HG03439 (cell line): ENCODE data around the gene KCTD17.

Experiments
- ATAC-seq: cut with Tn5 transposase; IDR thresholded peaks from one replicate; pipeline ENCODE4 v1.9.1; 2021; ENCODE audit warnings: mild to moderate bottlenecking, moderate library complexity; ENCODE audit not compliant: unreplicated experiment

KCTD17 gene

DNA sequence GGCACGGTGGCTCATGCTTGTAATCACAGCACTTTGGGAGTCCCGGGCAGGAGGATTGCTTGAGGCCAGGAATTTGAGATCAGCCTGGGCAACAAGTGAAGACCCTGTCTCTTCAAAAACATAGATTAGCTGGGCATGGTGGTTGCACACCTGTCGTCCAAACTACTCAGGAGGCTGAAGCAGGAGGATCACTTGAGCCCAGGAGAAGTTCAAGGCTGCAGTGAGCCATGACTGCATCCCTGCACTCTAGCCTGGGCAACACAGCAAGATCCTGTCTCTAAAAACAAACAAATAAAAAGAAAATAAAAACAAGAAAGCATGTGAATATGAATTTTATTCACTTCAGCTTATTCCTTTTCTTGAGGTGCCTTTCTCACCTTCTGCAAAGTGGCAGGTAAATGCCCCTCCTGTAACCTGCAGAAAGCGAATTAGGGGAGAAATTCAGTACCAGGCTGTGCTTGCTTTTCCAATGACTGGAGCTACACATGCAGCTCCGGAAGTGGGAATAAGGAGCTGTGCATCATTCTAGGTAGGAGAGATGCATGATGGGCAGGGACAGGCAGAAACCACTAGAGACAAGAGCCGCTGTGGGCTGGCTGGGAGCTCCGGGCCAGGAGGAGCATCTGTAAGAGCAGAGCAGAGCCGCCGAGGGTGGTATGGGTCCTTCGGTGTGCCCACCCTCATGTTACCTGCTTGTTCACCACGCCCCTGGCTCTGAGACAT lies 14.7 kb upstream of the KCTD17 start:
- ATAC-seq: no peak

DNA sequence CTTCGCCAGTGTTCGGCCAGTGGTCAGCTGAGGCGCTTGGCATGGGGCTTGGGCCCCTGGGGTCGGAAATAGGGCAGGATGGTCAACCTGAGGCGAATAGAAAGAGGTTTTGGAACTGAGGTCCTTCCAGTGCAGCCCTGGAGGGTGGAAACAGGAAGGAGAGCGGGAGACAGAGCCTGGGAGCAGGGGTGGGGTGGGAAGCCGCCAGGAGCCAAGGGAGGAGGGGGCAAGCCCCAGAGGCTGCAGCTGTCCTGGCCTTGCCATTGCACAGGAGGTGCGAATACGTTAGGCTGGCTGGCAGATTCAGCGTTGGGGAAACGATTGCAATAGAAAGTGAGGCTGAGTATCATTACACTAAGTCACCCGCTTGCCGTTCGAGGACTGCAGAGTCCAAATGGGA lies 13.9 kb upstream of the KCTD17 start:
- ATAC-seq: no peak

DNA sequence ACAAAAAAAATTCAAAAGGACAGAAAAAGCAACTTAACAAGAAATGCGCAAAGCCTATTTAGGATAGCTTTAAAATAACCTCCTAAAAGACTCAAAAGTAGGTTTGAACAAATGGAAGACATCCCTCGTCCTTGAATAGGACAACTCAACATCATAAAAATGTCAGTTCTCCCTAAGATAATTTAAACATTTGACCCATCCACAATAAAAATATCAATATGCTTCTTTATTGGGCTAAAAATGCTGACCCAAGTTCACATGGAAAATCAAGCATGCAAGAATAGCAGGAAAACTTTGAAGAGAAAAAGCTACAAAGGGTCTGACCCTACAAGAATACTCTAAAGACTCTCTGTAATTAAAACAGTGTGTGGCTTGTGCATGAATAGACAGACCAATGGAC lies 12.1 kb upstream of the KCTD17 start:
- no peak for ATAC-seq

DNA sequence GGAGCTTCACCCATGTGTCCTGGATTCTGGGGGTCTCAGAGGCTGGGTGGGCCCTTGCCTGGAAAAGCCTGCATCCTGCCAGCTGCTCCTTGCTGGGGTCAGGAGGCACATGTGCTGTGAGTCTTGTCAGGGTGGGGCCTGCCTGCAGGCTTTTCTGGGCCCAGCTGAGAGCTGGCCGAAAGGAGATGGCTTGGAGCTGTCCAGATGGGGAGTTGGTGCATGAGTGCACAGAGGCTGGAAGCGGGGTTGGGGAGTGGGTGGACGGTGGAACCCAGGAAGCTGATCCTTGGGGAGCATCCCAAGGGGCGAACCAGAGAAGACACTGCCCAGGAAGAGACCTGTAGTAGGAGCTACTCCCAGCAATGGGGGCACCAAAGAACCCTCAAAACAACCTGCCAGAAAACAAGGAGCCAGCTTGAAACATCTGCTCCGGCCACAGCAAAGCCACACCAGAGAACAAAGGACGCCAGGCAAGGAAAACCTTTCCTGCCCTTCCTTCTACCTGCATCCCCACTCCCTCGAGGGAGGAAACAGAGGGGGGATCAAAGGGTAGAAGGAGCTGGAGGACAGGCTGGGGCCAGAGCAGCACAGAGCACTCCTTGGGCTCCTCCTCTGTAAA lies 8.2 kb upstream of the KCTD17 start:
- no peak for ATAC-seq

DNA sequence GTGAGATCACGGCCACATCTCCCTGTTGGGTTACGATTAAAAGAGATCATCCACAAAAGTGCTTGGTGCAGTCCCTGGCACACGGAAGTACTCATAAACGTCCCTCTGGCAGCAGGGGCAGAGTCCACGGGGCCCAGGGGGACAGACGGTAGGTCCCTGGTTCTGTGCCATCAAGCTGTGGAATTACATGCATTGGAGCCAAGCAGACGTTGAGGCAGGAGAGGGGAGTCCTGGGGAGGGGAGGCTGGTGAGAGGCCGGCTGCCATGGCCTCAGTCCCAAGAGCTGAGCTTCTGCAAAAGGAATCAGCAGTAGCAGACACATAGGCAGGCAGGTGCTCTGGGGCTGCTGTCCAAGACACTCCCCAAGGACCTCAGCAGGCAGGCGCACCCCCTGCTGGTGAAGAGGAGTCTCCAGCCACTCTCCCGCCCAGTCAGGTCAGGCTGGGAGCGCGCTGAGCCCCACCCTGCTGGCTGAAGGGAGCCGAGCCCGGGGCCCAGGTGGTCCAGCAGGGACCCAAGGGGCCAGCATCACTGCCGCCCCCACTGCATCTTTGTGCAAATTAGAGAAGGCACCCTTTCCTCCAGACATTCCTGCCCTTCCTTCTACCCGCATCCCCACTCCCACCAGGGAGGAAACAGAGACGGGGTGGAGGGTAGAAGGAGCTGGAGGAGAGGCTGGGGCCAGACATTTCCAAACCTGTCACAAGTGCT lies 7.6 kb upstream of the KCTD17 start:
- peak; percentile 53 for ATAC-seq

DNA sequence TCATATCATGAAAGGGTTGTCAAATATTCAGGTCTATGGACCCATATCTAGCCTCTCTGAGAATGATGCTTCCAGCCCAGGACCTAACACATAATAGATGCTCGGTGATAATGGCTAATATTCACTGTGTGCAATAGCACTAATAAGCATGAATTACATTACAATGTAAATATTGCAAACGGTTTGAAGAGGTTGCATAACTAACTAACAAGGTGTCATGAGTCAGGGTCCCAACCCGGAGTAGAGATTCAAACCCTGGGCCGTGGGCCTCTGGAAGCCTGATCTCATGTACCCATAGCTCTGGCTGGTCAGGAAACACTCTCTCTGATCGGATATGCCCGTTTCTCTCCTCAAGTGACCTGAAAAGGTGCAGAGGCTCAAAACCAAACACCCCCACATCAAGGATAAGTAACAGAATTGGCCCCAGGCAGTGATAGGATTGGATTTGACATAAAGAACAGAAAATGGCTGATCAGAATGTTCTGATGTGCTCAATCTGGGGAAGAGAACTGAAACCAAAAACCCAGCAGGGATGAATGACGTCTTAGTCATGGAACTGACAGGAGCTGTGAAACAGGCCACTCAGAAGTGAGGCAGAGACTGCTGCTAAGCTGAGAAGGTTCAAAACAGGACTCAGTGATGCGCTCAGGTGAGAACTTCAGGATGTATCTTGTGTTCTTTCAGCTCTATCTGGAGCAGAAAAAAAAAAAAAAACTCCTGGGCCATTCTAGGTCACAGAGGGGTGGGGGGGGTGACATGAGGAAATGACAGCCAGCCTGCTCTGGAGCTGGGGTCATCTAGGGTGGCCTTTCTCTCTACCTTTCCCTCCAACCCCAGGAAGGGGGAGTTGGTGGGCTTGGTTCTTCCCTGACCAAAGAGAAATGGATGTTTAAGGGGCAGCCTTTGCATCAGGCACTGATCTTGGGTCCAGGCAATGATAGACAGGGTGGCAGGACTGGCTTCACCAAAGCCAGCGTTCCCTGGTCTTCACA lies 6.6 kb upstream of the KCTD17 start:
- ATAC-seq: no peak

DNA sequence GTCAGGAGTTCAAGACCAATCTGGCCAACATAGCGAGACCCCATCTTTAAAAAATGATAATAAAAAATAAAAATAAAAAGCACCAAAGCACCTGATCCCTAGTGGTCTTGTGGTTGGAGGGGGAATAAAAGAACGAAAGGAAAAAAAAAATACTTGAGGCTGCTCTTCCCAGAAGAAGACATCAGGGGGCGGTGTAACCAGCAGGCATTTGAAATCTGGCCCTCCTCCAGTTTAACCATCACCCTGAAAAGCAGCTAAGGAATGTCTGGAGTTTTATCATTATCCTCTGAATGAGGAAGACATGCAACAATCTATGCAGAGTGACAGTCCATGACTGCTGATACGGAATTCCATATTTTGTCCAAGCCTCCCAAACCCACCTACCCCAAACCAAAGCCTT lies 5.6 kb upstream of the KCTD17 start:
- ATAC-seq: no peak

DNA sequence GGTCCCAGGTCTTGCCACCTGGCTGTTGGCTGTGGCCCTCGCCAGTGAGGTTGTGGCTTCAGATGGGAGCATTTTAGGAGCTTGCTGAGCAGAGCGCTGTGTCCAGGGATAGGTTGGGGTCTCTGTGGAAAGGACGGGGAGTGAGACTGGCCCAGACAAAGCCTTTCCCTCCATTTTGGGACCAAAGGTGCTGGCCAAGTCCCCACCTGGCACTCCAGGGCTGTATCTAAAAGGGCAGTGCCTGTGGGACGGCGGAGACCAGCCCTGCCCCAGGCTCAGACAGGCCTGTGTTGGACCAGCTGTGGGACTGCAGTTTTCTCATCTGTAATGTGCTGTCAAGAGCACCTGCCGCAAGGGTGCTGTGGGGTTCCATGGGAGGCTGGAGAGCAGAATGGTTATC lies 5.0 kb upstream of the KCTD17 start:
- ATAC-seq: no peak

DNA sequence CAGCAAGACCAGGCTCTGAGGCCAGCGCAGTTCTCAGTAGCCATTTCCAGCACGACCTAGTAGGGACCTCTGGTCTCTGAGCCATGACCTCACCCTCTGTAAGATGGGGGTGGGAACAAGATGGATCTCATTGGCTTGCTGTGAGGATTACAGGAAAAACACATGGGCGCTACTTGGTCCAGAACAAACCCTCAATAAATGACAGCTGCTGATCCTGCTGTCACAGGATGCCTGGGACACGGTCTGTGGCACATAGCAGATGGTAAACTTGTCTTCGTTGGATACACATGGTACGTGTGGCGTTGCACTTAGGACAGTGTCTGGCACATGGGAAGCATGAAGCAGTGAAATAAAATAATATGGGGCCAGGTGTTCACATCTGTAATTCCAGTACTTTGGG lies 4.5 kb upstream of the KCTD17 start:
- no peak for ATAC-seq

DNA sequence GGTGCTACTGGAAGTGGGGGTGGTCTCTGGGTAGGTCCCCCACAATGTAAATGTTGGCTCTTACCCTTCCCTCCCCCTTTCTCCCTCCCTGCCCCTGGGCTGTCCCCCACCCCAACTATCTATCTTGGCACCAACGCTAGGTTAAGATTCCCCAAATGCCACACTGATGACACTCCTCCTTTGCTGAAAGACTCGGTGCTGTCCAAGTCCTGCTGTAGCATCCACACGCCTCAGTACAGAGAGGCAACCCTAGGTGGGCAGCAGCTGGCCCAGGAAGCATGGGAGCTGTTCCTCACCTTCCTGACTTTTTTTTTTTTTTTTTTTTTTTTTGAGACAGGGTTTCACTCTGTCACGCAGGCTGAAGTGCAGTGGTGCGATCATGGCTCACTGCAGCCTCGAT lies 3.4 kb upstream of the KCTD17 start:
- ATAC-seq: no peak

DNA sequence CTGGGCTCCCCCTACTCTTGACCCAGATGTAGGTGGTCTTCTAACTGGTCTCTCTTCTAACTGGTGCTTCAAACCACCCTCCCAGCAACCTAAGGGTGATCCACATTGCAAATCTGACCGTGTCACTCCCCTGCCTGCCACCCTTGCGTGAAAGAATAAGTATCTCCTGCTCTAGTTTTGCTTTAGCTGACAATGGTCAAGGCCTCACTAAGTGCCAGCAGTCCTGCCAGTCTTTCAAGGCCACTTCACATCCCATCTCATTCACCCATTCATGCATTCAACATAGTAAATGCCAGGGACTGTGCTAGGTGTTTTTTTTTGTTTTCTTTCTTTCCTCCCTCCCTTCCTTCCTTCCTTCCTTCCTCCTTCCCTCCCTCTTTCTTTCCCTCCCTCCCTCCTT lies 2.3 kb upstream of the KCTD17 start:
- no peak for ATAC-seq

DNA sequence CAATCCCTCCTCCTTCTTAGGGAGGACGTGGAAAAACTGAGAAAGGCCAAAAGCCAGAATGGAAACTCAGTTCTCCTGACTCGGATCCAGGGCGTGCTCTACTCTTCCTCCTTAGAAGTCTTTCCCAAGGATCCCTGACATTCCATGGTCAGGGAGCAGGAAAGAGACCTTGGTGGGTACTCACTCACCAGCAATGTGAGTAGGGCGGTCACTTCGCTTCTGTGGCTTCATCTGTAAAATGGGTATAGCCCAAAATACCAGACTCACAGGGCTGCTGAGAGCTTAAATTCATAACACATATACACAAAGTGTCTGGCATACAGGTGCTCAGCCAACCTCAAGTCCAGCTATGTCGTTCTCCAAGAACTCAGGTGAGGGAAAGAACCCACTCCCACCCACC lies 629 bp upstream of the KCTD17 start:
- no peak for ATAC-seq

DNA sequence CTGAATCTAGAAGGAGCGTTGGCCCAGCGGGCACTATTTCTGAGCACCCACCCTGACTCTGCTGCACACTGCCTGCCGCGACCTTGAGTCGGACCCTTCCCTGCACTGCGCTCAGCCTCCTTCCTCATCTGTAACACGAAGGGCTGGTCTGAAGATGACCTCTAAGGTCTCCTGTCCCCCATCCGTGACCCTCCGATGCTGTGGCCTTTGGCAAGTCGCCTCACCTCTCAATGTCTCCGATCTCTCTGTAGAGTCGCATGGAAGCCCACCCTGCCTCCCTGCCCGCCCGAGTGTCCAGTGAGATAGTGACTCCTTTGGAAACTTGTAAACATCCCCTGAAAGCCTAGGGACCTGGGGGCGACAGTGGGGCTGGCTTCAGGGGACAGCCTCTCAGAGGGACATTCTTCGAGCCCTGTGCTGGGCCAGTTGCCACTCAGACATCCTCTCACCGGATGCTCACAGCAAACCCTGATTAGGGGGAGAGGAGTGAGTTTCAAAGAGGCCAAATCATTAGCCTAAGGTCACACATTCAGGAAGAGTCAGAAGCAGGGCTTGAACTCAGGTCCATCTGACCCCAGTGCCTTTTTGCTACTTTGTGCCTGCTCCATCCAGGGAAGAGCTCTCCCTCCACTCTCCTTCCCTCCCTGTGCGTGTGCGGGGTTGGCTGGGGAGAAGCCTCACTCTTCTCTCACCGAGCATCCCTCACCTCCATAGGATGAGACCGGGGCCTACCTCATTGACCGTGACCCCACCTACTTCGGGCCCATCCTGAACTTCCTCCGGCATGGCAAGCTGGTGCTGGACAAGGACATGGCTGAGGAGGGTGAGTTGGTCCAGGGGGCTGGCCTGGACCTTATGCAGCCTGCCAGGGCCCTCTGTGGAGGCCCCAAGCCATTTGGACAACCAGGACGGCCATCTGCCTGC lies 1.1 kb downstream of the KCTD17 start:
- no peak for ATAC-seq

DNA sequence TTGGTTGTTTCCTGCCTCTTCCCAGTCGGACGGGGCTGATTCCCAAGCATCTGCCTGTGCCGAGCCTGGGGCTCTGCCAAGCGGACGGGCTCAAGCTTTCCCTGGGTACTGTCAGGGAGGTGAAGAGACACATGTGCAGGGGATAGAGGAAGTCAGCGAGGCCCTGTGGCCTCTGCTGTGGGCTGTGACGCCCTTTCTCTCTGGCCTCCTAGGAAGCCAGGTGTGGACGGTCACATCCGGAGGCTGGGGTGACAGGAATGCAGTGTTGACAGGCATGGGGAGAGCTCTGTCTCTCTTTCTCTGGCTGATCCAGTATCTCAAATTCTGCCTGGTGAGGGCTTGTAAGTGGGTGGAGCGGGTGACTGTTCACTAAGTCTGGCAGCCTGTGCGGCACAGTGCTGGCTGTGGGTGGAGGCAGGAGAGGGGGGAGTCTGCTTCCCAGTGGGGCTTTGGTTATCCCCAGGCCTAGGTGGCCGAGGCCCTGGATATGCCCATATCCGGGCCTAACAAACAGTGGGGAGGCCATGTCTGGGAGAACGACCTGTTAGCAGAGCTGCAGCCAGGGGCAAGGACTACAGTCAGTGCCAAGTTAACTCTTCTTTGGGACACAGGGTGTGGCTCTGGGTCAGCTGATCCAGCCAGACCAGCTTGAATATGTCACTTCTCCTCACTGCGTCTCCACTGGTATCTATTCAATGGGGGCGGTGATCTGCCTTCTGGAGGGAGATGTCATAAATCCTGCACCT lies 1.9 kb downstream of the KCTD17 start:
- no peak for ATAC-seq

DNA sequence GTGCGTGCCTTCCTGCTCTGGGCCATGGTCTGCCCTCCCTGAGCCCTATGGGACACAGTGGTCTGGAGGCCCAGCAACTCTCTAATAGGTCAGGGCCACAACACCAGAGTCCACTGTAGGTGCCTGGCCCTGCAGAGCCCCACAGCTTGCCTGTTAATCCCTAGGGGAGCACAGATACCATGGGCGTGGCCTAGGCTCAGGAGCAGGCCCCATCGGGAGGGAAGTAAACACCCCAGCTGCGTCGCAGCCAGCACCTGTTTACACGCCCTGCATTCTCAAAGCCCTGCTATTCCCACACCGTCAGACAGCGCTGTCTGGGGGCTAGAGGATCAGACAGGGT lies 2.5 kb downstream of the KCTD17 start:
- ATAC-seq: no peak

DNA sequence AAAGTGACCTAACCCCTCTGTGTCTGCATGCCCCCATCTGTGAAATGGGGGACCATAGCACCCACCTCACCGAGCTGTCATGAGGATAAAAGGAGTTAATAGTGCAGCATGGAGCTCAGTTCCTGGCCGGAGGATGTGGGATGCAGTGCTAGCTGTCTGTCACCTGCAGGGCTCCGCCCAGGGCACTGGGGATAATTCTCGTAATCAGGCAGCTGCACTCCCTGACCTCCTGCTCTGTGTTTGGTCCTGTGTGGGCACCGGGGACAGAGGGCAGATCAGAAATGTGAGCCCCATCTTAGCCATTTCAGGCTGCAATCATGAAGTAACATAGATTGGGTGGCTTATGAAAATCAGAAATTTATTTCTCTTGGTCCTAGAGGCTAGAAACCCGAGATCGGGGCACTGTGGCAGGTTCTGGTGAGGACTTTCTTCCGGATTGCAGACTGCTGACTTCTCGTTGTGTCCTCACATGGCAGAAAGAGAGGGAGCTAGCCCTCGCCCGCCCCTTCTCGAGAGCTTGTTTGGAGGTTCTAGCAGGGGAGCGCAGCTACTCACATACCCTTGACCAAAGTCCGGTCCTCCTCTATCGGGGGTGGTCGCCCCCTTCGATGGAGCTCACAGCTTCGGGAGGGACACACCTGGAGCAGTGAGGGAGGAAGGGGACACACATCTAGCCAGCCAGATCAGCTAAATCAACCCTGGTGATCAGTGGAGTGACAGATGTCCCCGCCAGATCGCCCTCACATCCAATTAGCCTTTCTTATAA lies 3.2 kb downstream of the KCTD17 start:
- ATAC-seq: no peak

DNA sequence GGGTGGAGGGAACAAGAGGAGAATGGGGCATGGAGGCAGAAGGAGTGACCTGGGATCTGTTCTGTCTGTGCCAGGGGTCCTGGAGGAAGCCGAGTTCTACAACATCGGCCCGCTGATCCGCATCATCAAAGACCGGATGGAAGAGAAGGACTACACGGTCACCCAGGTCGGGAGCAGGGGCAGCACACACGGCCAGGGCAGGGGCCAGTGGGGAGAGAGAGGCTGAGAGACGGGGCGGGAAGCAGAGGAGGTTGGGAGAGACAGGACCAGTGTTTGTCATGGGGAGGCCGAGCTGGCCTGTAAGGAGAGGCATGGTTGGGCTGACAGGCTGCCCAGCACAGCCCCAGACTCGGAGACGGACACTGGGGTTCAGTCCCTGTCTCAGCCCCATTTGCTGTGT lies 4.7 kb downstream of the KCTD17 start:
- ATAC-seq: no peak

DNA sequence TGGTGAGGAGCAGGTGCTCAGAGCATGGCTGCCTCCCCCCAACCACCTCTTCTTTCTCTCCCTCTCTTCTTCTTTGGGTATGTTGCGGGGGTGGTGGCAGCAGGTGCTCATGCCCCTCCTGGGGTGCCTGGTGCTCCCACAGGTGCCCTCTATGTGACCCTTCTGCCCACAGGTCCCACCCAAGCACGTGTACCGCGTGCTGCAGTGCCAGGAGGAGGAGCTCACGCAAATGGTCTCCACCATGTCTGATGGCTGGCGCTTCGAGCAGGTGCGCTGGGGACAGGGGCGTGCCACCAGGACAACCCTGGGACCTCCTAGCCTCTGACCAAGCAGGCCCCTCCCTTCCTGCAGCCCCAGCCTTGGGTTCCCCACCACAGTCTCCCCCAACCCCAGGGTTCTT lies 5.7 kb downstream of the KCTD17 start:
- ATAC-seq: no peak
